Measurements from ENCODE around the gene GTPBP8.

GRCh38 chr3:113008117-113008516 is 17.3 kb downstream of the GTPBP8 start:
- no peak for TF ChIP-seq CTCF (IDR thresholded peaks at IDR 0.05)
- TF ChIP-seq EZH2 (IDR thresholded peaks at IDR 0.05): no peak
